LNCaP clone FGC (cell line): ENCODE results near the gene PATJ.
"Not testable (repeated sequence)": the region's sequence is repeated elsewhere in the genome, so short reads cannot be mapped to it uniquely, and the experiment has no call there.

Experiments
- DNase-seq: peaks from one replicate; pipeline ENCODE4 v3.0.0-alpha.2; 2011; ENCODE audit warnings: low read depth
- H3K4me3 ChIP-seq: 2 replicates; pipeline ENCODE4 v1.5.1; 2011; ENCODE audit warnings: mild to moderate bottlenecking, low read depth, low read length, control low read depth
- TF ChIP-seq, protein P1 (sequence below): IDR thresholded peaks from 2 replicates; pipeline ENCODE4 v1.5.1; 2012; ENCODE audit warnings: mild to moderate bottlenecking; ENCODE audit not compliant: control insufficient read depth, insufficient read depth; ENCODE audit errors: extremely low read depth

PATJ gene

DNA sequence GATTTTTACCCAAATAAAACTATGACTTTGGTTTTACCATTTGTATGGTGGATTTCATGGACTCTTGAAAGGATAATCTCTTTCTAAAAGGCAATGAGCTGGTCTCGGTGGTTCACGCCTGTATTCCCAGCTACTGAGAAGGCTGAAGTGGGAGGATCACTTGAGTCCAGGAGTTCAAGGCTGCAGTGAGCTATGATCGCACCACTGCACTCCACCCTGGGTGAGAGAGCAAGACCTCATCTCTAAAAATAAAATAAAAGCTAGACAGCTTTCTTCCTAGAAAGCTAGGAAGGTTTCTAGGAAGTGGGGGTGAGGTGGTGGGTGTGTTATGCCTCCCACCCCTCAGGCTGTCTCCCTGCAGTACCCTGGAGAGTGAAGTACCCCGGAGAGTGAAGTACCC is 398.4 kb downstream of the PATJ start:
- no peak for DNase-seq
- H3K4me3 ChIP-seq: no peak overlapping the region
- TF ChIP-seq, protein P1, sequence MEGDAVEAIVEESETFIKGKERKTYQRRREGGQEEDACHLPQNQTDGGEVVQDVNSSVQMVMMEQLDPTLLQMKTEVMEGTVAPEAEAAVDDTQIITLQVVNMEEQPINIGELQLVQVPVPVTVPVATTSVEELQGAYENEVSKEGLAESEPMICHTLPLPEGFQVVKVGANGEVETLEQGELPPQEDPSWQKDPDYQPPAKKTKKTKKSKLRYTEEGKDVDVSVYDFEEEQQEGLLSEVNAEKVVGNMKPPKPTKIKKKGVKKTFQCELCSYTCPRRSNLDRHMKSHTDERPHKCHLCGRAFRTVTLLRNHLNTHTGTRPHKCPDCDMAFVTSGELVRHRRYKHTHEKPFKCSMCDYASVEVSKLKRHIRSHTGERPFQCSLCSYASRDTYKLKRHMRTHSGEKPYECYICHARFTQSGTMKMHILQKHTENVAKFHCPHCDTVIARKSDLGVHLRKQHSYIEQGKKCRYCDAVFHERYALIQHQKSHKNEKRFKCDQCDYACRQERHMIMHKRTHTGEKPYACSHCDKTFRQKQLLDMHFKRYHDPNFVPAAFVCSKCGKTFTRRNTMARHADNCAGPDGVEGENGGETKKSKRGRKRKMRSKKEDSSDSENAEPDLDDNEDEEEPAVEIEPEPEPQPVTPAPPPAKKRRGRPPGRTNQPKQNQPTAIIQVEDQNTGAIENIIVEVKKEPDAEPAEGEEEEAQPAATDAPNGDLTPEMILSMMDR: no peak

DNA sequence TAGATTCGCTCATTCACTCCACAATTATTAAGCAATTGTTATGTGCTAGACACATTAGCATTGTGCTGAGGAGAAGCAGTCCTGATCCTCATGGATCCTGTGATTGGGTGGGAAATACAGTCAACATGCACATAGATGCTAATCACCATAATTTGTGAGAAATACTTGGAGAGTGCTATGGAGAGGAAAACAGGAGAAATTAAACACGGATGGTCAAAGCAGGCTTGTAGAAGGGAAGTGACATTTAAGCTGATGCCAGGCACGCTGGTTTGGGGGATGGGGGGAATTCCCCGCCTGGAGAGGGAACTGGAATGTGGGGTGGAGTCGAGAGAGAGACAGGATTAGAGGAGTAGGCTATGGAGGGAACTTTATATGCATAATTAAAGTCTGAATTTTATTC is 400.2 kb downstream of the PATJ start:
- no peak overlapping the region for H3K4me3 ChIP-seq
- TF ChIP-seq, protein P1: no peak
- no peak for DNase-seq

DNA sequence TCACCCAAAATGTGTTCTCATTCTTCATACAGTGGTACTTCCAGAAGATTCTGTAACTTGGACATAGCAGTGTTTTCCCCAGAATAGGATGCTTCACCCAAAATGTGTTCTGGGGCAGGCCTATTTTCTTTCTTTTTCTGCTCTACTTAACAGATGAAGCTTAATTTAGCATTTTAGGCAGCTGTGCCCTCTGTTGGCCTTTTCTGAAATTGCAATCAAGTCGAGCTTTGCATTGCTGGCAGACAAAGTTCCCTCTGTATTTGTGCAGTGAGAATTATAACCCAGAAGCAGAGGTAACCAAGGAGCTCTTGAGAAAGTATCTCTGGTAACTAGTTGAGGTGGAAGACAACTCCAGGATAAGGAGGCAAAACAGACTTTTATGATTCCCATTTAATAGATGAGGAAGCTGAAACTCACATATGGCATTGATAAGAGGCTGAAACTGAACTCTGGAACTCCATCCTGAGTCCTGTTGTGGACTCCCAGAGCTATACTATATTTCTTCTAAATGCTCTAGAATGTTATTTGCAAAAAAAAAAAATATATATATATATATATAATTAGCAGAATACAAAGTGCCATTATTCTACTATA is 402.1 kb downstream of the PATJ start:
- no peak overlapping the region for H3K4me3 ChIP-seq
- DNase-seq: peak; percentile 26
- TF ChIP-seq, protein P1: peak; percentile 71

DNA sequence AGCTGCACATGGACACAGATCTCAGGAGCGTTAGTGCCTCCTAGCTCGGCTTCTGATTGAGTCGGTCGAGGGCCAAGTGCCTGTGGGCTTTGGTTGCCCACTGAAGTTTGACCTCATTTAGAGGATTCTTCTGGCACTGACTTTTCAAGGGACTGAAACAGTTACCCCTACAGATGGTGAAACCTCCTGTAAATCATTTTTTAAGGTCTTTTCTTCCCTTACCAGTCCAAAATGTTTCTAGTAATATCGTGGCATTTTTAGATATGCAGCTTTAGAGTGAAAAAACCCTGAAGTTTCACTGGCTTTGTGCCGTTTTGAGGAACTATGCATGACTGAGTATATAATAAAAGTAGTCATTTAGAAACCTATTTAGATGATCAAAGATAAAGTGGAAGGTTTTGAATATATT is 417.7 kb downstream of the PATJ start:
- TF ChIP-seq, protein P1: no peak
- no peak overlapping the region for H3K4me3 ChIP-seq
- DNase-seq: no peak

DNA sequence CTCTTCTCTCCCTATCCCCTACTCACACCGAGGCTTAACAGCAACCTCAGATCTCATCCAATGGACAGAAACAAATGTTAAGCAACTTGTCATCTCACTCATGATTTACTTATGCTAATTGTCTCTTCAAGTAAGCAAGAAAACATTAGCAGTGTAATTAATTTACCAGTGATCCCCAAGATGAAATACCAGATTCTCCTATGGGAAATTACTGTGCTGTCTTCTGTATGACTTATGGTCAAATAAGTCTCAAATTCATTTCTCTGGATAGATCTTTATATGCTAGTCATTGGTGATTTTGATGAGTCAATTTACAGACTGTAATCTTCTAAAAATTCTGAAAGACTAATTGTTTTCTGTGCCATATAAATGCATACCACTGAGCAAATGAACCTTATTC is 419.4 kb downstream of the PATJ start:
- no peak overlapping the region for H3K4me3 ChIP-seq
- DNase-seq: no peak
- TF ChIP-seq, protein P1: no peak

DNA sequence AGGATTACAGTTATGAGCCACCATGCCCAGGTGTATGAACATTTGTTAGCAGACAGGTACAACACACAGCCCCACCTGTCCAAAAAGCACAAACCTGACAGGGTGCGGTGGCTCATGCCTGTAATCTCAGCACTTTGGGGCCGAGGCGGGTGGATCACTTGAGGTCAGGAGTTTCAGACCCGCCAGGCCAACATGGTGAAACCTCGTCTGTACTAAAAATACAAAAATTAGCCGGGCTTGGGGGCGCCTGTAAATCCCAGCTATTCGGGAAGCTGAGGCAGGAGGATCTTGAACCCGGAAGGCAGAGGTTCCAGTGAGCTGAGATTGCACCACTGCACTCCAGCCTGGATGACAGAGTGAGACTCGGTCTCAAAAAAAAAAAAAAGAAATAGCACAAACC is 428.1 kb downstream of the PATJ start:
- not testable (repeated sequence) for H3K4me3 ChIP-seq, DNase-seq

DNA sequence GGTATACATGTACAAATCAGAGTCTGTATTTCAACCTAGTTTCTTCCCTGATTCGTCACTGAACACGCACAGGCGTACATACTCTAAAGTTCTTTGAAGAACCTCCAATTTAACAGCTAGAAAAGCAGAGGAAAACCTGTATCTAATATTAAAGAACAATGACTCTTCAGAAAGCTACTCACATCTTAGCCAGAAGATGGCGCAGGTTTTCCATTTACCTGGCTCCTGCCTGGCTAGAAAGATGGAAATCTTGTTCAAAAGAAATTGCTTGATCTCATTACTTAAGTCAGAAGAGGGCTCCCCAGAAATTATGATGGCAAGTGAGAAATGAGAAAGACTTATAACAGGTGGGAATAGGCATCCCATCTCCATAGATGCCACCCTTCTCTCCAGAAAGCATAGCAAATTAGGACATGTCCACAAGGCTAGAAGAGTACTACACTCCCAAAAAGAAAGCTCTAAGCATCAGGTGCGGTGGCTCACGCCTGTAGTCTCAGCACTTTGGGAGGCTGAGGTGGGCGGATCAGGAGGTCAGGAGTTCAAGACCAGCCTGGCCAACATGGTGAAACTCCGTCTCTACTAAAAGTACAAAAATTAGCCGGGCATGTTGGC is 433.4 kb downstream of the PATJ start:
- no peak overlapping the region for H3K4me3 ChIP-seq
- no peak for DNase-seq
- TF ChIP-seq, protein P1: peak; percentile 78
